Spleen (tissue), 7 donors: ENCODE measurements around the gene ADAP1.

Experiments used
- POLR2A ChIP-seq, 3 donors: fragments of 450-650 bp; IDR thresholded peaks; one replicate each; pipeline ENCODE4 v1.5.1; 2017; ENCODE audit warnings: antibody characterized with exemption in 3 of 3, mild to moderate bottlenecking in 1 of 3
- POLR2AphosphoS5 ChIP-seq, 3 donors: sonication (generic); formaldehyde crosslinking; IDR thresholded peaks; one replicate each; pipeline ENCODE4 v1.5.1; 2017; ENCODE audit warnings: antibody characterized with exemption in 3 of 3
- TF ChIP-seq, protein P1 (sequence below), 11 experiments: fragments of 200-600 bp in 7 of 11; fragments of 450-650 bp in 4 of 11; sonication (generic) in 4 of 11; IDR thresholded peaks in 8 of 11; conservative IDR thresholded peaks in 3 of 11; 1 replicate in 7 of 11; 2 replicates in 4 of 11; pipeline versions ENCODE4 v1.4.0 to v1.8.0; 2016 to 2021; ENCODE audit warnings: antibody characterized with exemption in 11 of 11, inconsistent platforms in 4 of 11, mild to moderate bottlenecking in 1 of 11
- donor health status: DM: no; HTN: no; CAD: no; lungs with moderate emphysema.
- donor health status: DM: no; HTN: no; CAD: no.
- donor health status: DM: no; HTN: no; CAD: no.

DNA sequence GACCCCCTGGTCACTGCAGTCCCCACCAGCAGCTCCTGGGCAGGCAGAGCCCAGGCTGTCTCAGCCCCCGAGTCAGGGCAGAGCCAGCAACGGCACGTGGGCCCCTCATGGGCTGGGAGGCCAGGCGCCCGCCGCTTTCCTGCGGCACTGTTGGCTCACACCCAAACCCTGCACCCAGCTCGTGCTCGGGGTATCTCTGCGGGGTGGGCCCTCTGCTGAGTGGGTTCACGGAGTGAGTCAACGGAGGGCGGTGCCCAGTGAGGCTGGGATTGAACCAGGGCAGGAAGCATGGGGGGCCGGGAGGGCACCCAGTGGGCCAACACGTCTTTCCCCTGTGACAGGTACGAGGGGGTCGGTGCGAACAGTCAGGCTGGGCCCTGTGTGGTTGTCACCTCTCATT, 28.9 kb downstream of the ADAP1 start:
- TF ChIP-seq POLR2A (IDR thresholded peaks at IDR 0.05) (no peak), POLR2AphosphoS5 (IDR thresholded peaks at IDR 0.05) (peak in 2 of 3 donors; percentile 34 to 67)
- TF ChIP-seq, protein P1, sequence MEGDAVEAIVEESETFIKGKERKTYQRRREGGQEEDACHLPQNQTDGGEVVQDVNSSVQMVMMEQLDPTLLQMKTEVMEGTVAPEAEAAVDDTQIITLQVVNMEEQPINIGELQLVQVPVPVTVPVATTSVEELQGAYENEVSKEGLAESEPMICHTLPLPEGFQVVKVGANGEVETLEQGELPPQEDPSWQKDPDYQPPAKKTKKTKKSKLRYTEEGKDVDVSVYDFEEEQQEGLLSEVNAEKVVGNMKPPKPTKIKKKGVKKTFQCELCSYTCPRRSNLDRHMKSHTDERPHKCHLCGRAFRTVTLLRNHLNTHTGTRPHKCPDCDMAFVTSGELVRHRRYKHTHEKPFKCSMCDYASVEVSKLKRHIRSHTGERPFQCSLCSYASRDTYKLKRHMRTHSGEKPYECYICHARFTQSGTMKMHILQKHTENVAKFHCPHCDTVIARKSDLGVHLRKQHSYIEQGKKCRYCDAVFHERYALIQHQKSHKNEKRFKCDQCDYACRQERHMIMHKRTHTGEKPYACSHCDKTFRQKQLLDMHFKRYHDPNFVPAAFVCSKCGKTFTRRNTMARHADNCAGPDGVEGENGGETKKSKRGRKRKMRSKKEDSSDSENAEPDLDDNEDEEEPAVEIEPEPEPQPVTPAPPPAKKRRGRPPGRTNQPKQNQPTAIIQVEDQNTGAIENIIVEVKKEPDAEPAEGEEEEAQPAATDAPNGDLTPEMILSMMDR (IDR thresholded peaks at IDR 0.05 in 8 of 11, conservative IDR thresholded peaks at IDR 0.05 in 3 of 11), result no peak
